GM19467 (cell line): ENCODE data around the gene SERPINA12.

Experiments used
- ATAC-seq: cut with Tn5 transposase; IDR thresholded peaks from one replicate; pipeline ENCODE4 v1.9.1; 2021; ENCODE audit warnings: mild to moderate bottlenecking, moderate library complexity; ENCODE audit not compliant: unreplicated experiment

Gene SERPINA12

GRCh38 chr14:94467728-94468520, 41.3 kb downstream of the SERPINA12 start:
- ATAC-seq, result no peak

DNA sequence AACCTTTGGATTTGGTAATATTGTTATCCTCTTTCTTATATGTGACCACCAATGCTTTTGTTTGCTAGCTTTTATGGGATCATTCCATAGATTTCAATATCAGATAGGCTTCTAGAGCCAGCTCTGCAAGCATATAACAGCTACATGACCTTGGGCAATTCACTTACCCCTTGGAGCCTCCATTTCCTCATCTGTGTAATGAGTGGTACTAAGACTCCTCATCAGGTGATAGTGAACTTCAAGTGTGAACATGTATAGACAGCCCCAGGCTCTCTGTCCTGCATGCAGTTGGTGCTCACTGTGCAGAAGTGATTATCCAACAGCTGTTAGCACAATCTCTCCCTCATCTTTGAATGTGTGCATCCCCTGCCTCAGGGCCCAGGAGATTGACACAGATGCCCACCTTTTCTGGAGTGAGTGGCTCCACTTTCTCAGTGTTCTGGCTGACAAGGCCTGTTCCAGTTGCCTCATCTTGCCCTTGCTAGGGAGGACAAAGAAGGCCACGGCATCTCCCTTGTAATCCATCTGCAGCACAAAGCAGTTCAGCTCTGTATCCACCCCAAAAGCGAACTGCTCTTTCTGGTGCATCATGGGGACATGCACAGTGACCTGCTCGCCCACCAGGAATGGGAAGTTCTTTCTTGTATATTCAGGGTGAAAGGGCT, 42.4 kb downstream of the SERPINA12 start:
- ATAC-seq, result no peak

DNA sequence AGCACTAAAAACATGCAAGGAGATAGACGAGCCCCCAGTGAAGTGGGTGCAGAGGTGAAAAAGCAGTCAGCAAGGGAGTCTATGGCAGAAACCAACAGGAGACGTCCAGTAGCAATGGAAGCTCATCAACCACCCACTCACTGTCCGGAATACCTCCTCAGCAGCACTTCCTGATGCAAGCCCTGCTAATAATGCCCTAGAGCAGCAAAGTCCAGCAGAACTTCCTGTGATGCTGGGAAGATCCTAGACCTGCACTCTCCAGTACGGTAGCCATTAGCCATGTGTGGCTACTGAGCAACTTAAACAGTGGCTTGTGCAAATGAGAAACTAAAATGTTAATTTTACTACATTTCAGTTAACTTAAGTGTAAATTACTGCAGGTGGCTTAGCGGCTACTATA, 44.2 kb downstream of the SERPINA12 start:
- no peak for ATAC-seq

GRCh38 chr14:94464290-94464689, 45.0 kb downstream of the SERPINA12 start:
- ATAC-seq, result no peak

DNA sequence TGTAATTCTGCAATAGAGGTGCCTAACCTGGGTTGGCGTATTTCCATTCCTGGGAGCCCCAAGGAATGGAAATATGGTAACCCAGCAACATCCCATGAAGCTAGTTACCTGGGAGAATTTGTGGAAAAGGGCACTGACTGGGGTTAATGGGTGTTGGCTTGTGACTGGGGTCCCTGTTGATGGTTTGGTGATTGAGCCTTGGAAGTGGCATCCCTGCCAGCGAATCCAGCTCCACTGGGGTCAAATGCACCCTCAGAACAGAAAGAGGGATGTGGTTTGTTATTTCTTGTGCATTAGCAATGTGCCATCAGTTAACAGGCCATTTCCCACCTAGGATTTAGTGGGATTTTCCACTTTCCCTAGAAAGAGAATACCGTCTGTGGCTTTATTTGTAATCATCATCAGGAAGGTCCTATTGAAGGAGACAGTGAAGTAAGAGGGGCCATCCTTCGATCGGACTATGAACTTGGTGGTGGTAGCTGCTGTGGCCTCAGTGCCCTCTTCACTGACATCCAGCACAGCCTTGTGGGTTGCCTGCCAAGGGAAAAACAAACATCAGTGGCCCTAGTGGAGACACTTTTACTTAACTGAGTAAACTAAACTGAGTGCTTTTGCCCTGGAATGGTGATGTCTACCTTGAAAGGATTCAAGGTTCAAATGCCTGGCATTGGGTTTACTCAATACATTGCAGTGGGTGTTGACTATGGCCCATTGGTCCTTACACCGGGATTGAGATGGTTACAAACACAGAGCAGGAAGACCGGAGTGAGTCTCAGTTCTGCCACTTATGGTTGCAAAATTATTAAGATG, 46.3 kb downstream of the SERPINA12 start:
- ATAC-seq, result no peak

GRCh38 chr14:94462219-94462551, 47.1 kb downstream of the SERPINA12 start:
- no peak for ATAC-seq

DNA sequence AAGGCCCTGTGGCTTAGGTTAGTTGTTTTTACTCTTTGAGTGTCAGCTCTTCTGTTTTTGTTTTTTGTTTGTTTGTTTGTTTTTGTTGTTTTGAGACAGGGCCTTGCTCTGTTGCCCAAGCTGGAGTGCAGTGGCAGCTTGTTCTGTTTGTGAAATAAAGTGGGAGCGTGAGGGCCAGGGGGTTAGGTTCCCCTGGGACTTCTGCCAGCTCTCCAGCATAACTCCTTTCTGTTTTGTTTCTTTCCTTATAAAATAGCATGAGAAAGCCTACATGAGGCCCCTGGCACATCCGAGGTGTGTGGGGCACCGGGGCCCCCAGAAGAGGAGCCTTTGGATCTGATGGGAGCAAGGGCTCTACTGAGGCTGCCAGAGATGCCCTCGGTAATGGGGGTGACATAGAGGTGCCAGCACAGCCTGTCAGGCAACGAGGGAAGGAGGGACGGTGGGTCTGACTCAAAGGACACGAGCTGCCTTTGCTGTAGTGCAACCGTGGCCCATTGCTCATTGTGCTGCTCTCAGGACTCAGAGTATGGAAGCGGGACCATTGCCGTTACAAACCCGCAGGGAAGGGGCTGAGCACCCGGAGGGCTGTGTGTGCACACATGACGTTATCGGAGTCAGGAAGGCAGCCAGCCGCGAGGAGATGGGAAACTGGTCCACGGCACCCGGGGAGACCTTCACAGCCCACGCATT, 47.6 kb downstream of the SERPINA12 start:
- ATAC-seq, result no peak

DNA sequence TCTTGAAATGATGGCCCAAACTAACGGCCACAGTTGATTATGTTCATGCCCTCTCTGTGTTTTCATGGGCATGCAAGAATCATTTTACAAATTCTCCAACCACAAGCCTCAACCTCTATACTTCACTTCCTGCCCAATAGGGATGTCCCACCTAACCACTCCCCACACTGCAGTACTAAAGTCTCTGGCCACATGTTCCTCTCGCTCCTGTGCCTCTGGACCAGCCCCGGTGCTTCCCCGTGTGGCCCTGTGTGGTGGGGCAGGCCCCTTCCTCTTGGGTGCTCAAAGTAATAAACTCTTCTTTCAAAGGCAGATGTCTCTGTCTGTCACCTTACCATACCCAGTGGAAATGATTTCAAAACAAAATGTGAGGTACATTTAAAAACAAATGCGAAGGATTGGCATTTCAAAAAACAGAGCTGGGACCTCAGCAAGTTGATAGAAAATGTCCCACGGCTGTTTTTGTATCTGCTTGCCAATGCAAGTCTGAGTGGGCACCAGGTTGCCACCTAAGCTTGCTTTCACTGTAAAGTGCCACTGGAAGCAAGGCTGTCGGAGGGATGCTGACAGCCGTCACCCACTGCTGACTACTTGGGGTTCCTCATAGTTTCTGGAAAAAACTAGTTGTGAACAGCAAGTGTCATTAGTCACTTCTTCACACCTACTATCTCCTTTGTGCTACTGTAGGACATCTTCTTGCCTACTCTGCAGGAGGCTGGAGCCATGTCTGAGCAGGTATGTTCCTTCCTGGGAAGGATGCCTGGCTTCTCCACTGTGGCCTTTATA, 48.4 kb downstream of the SERPINA12 start:
- no peak for ATAC-seq

DNA sequence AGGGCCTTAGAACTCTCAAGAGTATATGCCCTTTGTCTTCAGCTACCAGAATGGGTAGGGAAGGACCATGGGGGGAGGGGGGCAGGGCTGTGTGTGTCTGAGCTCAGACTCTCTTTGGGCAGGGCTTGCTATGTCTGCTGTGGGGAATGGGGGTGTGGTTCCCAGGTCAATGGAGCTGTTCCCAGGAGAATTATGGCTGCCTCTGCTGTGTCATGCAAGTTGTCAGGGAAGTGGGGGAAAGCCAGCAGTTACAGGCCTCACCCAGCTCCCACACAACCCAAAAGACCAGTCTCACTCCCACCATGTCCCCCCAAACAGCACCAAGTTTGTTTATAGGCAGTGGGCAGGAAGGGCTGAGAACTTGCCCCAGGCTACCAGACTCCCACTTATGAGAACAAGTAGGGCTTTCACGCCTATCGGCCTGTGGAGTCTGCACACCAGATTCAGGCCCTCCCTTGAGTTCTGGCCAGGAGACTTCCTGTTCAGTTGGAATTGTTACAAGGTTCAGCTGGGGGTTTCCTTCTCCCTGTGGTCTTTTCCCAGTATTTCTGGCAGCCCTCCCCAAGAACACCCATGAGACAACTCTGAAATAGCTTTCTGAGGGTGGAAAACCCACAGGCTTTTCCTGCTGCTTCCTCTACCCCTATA, 50.6 kb downstream of the SERPINA12 start:
- no peak for ATAC-seq

DNA sequence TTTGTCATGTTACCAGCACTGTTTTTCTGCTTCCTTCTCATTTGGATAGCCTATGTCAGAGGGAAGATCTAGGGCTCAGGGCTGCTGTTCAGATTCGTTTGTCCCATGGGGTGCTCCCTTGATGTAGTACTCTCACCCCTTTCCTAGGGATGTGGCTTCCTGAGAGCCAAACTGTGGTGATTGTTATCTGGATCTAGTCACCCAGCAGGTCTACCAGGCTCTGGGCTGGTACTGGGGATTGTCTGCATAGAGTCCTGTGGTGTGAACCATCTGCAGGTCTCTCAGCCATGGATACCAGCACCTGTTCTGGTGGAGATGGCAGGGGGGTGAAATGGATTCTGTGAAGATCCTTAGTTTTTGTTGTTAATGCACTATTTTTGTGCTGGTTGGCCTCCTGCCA, 51.2 kb downstream of the SERPINA12 start:
- ATAC-seq, result no peak

DNA sequence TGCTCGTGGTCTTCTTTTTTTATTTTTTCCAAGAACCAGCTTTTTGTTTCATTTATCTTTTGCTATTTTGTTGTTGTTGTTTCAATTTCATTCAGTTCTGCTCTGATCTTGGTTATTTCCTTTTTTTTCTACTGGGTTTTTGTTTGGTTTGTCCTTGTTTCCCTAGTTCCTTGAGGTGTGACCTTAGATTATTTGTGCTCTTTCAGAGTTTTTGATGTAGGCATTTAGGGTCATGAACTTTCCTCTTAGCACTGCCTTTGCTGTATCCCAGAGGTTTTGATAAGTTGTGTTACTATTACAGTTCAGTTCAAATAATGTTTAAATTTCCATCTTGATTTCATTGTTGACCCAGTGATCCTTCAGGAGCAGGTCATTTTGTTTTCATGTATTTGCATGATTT, 53.3 kb downstream of the SERPINA12 start:
- no peak for ATAC-seq

DNA sequence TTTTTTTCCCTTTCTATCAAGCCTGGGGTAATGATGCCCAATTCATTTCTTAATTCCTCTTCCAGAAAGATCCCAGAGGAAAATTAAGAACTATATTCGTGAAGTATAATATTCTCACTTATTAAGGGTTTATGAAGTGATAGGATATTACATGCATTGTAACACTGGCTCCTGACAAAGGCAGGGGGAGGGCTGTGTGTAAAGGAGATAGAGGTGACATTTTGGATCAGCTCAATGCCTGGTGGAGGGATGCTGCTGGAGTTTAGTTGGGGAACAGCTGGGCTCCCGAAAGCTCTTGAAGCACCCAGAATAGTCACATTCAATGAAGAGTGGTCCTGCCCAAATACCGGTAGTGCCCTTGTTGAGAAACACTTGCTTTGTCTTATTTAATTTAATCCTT, 57.4 kb downstream of the SERPINA12 start:
- no peak for ATAC-seq

DNA sequence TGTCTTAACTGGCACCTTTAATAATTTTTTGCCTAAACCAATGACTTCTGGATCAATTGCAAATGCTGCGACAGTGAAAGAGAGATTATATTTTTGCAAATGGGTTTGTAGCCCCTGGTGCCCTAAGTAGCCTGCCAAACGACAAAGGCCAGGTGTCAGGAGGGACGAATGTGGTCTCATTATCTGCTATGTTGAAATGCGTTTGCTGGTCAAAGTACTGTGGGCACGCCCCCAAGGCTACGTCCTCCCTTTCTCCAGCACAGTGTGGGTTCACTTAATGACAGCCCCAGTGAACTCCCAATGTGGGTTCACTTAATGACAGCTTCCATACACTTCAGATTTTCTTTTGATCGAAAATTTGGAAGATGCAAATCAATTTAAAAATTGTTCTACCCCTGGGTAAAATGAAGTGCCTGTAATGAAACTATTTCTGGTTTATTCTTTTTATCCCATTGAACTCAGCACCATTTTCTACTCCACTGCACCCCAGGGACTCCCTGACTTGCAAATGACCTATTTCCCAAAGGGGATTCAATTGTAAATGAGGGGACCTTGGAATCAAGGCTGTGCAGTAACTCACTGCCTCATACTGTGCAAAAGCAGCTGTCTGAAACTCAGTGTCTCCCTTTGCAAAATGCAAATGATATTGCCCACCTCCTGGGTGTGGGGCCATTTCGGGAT, 58.0 kb downstream of the SERPINA12 start:
- no peak for ATAC-seq

GRCh38 chr14:94450722-94451090, 58.6 kb downstream of the SERPINA12 start:
- ATAC-seq, result no peak

GRCh38 chr14:94449930-94450329, 59.3 kb downstream of the SERPINA12 start:
- no peak for ATAC-seq

GRCh38 chr14:94448071-94448808, 61.0 kb downstream of the SERPINA12 start:
- ATAC-seq, result no peak

- ATAC-seq, result no peak
Observed at GRCh38 chr14:94447206-94447605, 62.1 kb downstream of the SERPINA12 start.

- no peak for ATAC-seq
Observed at GRCh38 chr14:94446126-94446525, 63.1 kb downstream of the SERPINA12 start.

- ATAC-seq, result no peak
Observed at GRCh38 chr14:94445003-94445402, 64.3 kb downstream of the SERPINA12 start.
